Sigmoid colon (tissue), 7 donors: ENCODE measurements around the gene KIF24. TPM values are rescaled to one million over a fixed set of nuclear protein-coding genes. Genes with fewer than 3 reads are reported as not detected.

Experiments used
- DNase-seq: peaks from one replicate; pipeline ENCODE4 v3.0.0-alpha.2; 2019
- H3K27ac ChIP-seq, 4 donors: fragments of 200-600 bp; sonication (generic); one replicate each; pipeline ENCODE4 v1.5.1; 2016 to 2019; ENCODE audit warnings: mild to moderate bottlenecking in 1 of 4
- H3K27me3 ChIP-seq, 3 donors: fragments of 200-600 bp; sonication (generic); one replicate each; pipeline ENCODE4 v1.5.1; 2019; ENCODE audit warnings: mild to moderate bottlenecking in 1 of 3
- H3K36me3 ChIP-seq, 4 donors: fragments of 200-600 bp; sonication (generic); one replicate each; pipeline ENCODE4 v1.5.1; 2016 to 2019
- H3K4me1 ChIP-seq, 4 donors: fragments of 200-600 bp; sonication (generic); one replicate each; pipeline ENCODE4 v1.5.1; 2017 to 2019
- H3K4me3 ChIP-seq, 4 donors: fragments of 200-600 bp; sonication (generic); one replicate each; pipeline ENCODE4 v1.5.1; 2017 to 2019; ENCODE audit warnings: mild to moderate bottlenecking in 2 of 4, moderate library complexity in 1 of 4
- H3K9me3 ChIP-seq, 4 donors: fragments of 200-600 bp in 3 of 4; sonication (generic) in 3 of 4; one replicate each; pipeline versions ENCODE4 v1.5.1 to v1.6.1; 2013 to 2019
- CTCF ChIP-seq, 4 experiments: fragments of 450-650 bp in 3 of 4; fragments of 200-600 bp in 1 of 4; IDR thresholded peaks; one replicate each; pipeline ENCODE4 v1.5.1; 2016 to 2019; ENCODE audit warnings: antibody characterized with exemption in 4 of 4, mild to moderate bottlenecking in 3 of 4, moderate library complexity in 2 of 4
- EP300 ChIP-seq, 4 donors: sonication (generic); formaldehyde crosslinking; IDR thresholded peaks; one replicate each; pipeline ENCODE4 v1.6.1; 2017; ENCODE audit warnings: antibody characterized with exemption in 4 of 4
- POLR2A ChIP-seq, 2 donors: fragments of 450-650 bp; IDR thresholded peaks; one replicate each; pipeline ENCODE4 v1.6.1; 2016; ENCODE audit warnings: antibody characterized with exemption in 2 of 2, mild to moderate bottlenecking in 2 of 2, moderate library complexity in 2 of 2
- POLR2AphosphoS5 ChIP-seq, 4 donors: sonication (generic); formaldehyde crosslinking; IDR thresholded peaks; one replicate each; pipeline ENCODE4 v1.6.1; 2017; ENCODE audit warnings: antibody characterized with exemption in 4 of 4
- WGBS, 2 donors: extraction: QIAGEN DNeasy Blood & Tissue Kit; methylation state at CpG; one replicate each; pipeline ENCODE4 v1.1.7; 2013; 5-methylcytosine and 5-hydroxymethylcytosine counted together
- intact Hi-C: fragments of 100-400 bp; cut with DNase I; formaldehyde crosslinking; loops from one replicate; pipeline ENCODE4 v1.15.1; 2023
- polyA plus RNA-seq, 3 donors: library from polyadenylated mRNA; stranded (reverse); fragments of 200-250 nt; gene quantifications; one replicate each; pipeline ENCODE4 v1.2.3, GENCODE V29; 2013
- total RNA-seq, 4 donors: library from RNA; depleted of rRNA; stranded (reverse); fragments of >200 nt; gene quantifications; one replicate each; pipeline ENCODE4 v1.1.0, GENCODE V29; 2016
- donor health status: healthy with polysubstance abuse.
- donor health status: Bipolar disorder and iron deficiency.
- donor health status: healthy.

Gene KIF24
- total and polyA plus RNA-seq, 7 donors = under 0.01 to 1.6 (median 0.46) TPM

- TF ChIP-seq POLR2AphosphoS5 (IDR thresholded peaks at IDR 0.05) (no peak), CTCF (IDR thresholded peaks at IDR 0.05) (no peak)
- Histone ChIP-seq H3K4me1 (peaks cover 0 to 61% (median 23%) of the 10 kb centered on the region in 4 donors), H3K9me3 (no peaks in the 10 kb centered on the region), H3K4me3 (no peak overlapping the region), H3K27ac (peak overlapping the region in 2 of 4 donors; percentile 45 to 94), H3K27me3 (no peaks in the 10 kb centered on the region), H3K36me3 (peaks cover 0 to 1% (median 0%) of the 10 kb centered on the region in 4 donors)
- 73 to 75% methylated on average over 3 of the region's 3 CpGs for WGBS, 2 donors
- intact Hi-C loops = loop anchor here (2.0 to 5.0 kb wide), 3 partner anchors 123 to 257 kb away; partner anchors contain the start of genes DNAI1 and FAM219A
- DNase-seq = no peak
These were observed 4.8 kb upstream of the KIF24 start for GRCh38 chr9:34333836-34334235.

DNA sequence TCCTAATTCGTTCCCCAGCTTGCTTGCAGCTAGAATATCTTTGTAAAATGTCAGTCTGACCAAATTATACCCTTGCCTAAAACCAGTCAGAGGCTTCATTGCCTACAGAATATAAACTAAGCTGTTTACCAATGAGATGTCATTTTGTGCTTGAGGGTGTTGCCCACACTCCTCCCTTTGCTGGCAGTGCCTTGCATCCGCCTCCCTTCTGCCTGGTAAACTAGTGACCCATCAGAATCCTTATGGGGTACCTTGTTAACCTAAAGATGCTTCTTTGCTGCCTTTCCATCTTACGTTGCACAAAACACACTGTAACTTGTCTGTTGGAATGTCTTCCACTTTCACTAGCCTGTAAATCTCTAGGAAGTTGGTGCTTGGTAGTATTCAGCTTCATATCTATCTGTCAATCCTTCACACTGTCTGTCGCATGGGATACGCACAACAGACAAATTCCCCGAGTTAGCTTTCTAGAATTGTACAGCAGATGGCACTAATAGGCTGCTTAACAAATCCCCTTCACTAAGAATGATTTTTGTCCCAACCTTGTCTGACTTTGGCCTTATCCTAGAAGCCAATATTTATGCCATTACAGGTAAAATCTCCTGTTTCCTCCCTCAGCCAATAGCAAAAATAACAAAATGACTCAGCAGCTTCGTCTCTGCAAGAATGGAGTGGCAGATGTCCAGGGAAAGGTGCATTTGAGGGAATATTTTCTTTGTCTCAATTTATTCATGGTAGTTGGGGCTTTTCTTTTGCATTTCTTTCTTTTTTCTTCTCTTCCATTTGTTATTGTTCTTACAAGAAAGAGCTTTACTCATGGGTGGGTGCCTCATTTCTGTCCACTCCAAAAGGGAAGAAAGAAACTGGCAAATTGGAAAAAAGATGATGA, 3.3 kb upstream of the KIF24 start:
- peak; percentile 51 to 65 (median 54) for TF ChIP-seq CTCF (IDR thresholded peaks at IDR 0.05)
- no peak for TF ChIP-seq POLR2A (IDR thresholded peaks at IDR 0.05)
- no peak overlapping the region for H3K4me3 ChIP-seq
- H3K4me1 ChIP-seq = peaks cover 0 to 56% (median 23%) of the 10 kb centered on the region in 4 donors
- intact Hi-C loops = loop anchor here (2.0 to 5.0 kb wide), 3 partner anchors 125 to 258 kb away; partner anchors contain the start of genes DNAI1 and FAM219A
- H3K27me3 ChIP-seq = no peaks in the 10 kb centered on the region
- H3K9me3 ChIP-seq = no peaks in the 10 kb centered on the region
- DNase-seq = no peak
- no peaks in the 10 kb centered on the region for H3K36me3 ChIP-seq
- H3K27ac ChIP-seq = peak overlapping the region in 3 of 4 donors; percentile 33 to 94 (median 45)
- 33 to 49% methylated on average over 7 of the region's 7 CpGs for WGBS, 2 donors

- Histone ChIP-seq H3K27me3 (no peaks in the 10 kb centered on the region), H3K36me3 (no peaks in the 10 kb centered on the region), H3K27ac (peak overlapping the region in 2 of 4 donors; percentile 44 to 94), H3K4me3 (no peak overlapping the region), H3K9me3 (no peaks in the 10 kb centered on the region), H3K4me1 (peaks cover 0 to 52% (median 23%) of the 10 kb centered on the region in 4 donors)
- TF ChIP-seq EP300 (IDR thresholded peaks at IDR 0.05) (no peak), POLR2A (IDR thresholded peaks at IDR 0.05) (no peak), CTCF (IDR thresholded peaks at IDR 0.05) (no peak), POLR2AphosphoS5 (IDR thresholded peaks at IDR 0.05) (no peak)
- no peak for DNase-seq
- intact Hi-C loops = loop anchor here (1.0 to 5.0 kb wide), 3 partner anchors 48 to 171 kb away; partner anchors contain the start of genes DNAI1 and FAM219A
- WGBS, 2 donors = 80 to 84% methylated on average over 1 of the region's 1 CpG
These were observed 2.1 kb upstream of the KIF24 start for GRCh38 chr9:34331196-34331595.

DNA sequence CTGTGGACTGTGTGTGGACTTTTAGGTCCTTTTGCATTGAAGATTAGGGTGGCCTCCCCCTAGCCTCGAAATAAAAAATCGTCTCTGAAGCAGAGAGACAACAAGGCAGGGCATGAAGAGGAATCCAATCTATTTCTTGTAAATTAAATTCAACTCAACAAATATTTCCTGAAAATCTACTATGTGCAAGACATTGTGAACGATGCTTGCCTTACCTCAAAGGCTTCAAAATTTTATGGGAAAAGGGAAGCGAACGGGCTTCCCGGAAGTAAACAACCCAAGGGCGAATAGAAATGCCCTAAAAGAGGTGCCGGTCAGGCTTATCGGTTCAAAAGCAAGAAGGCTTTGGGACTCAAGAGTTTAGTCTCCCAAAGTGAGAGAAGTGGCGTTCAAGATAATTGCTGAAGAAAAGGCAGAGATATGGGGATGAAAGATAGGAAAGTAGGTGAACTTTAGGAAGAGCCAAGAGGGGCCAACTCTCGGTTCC, 525 bp downstream of the KIF24 start:
- no peak for TF ChIP-seq POLR2AphosphoS5 (IDR thresholded peaks at IDR 0.05)
- no peak for TF ChIP-seq CTCF (IDR thresholded peaks at IDR 0.05)
- no peak for TF ChIP-seq EP300 (IDR thresholded peaks at IDR 0.05)
- no peak for TF ChIP-seq POLR2A (IDR thresholded peaks at IDR 0.05)

More for the DNA sequence above, 525 bp downstream of the KIF24 start:
- H3K4me3 ChIP-seq = peak overlapping the region; percentile 30 to 75 (median 62)
- peak overlapping the region; percentile 69 to 77 (median 75) for H3K27ac ChIP-seq
- no peak for DNase-seq
- no peaks in the 10 kb centered on the region for H3K36me3 ChIP-seq
- no peaks in the 10 kb centered on the region for H3K27me3 ChIP-seq
- intact Hi-C loops = loop anchor here (5.0 kb wide), 3 partner anchors 151 to 201 kb away; partner anchors contain the start of genes DCAF12, ENHO and UBAP1
- H3K9me3 ChIP-seq = no peaks in the 10 kb centered on the region
- 0 to 1% methylated on average over 11 of the region's 11 CpGs for WGBS, 2 donors
- H3K4me1 ChIP-seq = peaks cover 0 to 35% (median 18%) of the 10 kb centered on the region in 4 donors
